SU-DHL-6 (cell line): ENCODE data around the gene DIPK1A.

Experiments
- H2AFZ ChIP-seq: fragments of 200-600 bp; sonication (generic); 2 replicates; pipeline ENCODE4 v1.6.1; 2014; ENCODE audit warnings: low read depth, mild to moderate bottlenecking, moderate library complexity, mixed read lengths, antibody characterized with exemption, low read length; ENCODE audit not compliant: severe bottlenecking
- H3F3A ChIP-seq: fragments of 200-600 bp; shearing (Covaris generic); 2 replicates; pipeline ENCODE4 v1.6.0; 2016; ENCODE audit warnings: antibody characterized with exemption, mild to moderate bottlenecking; ENCODE audit not compliant: insufficient read depth
- H3K27ac ChIP-seq: fragments of 200-600 bp; sonication (generic); 2 replicates; pipeline ENCODE4 v1.5.1; 2016; ENCODE audit warnings: low read depth, mild to moderate bottlenecking, low read length, moderate library complexity, mixed read lengths
- H3K27me3 ChIP-seq: fragments of 200-600 bp; sonication (generic), shearing (Covaris generic); 2 replicates; pipeline ENCODE4 v1.6.0; 2014; ENCODE audit warnings: mild to moderate bottlenecking, low read length
- H3K36me3 ChIP-seq: fragments of 200-600 bp; sonication (generic); 2 replicates; pipeline ENCODE4 v1.6.1; 2014; ENCODE audit warnings: mild to moderate bottlenecking, low read length, mixed read lengths
- H3K4me2 ChIP-seq: fragments of 300-600, 200-600 bp; shearing (Covaris generic), sonication (generic); 2 replicates; pipeline ENCODE4 v1.6.0; 2014; ENCODE audit warnings: low read length, low read depth, mild to moderate bottlenecking; ENCODE audit not compliant: poor library complexity, severe bottlenecking
- H3K4me3 ChIP-seq: fragments of 200-600 bp; sonication (generic); 2 replicates; pipeline ENCODE4 v1.5.1; 2014; ENCODE audit warnings: antibody characterized with exemption, low read length, mild to moderate bottlenecking, mixed read lengths; ENCODE audit not compliant: insufficient read depth, poor library complexity, severe bottlenecking
- H3K79me2 ChIP-seq: fragments of 200-600 bp; sonication (generic); 2 replicates; pipeline ENCODE4 v1.6.1; 2014; ENCODE audit warnings: mild to moderate bottlenecking, low read length, moderate library complexity; ENCODE audit not compliant: insufficient read depth
- H3K9ac ChIP-seq: fragments of 200-600 bp; sonication (generic); 2 replicates; pipeline ENCODE4 v1.7.0; 2014; ENCODE audit warnings: mild to moderate bottlenecking, low read length
- H3K9me2 ChIP-seq: fragments of 200-600 bp; sonication (generic); replicated peaks from 2 replicates; pipeline ENCODE4 v1.6.1; 2014; ENCODE audit warnings: low read length; ENCODE audit not compliant: insufficient read depth
- H3K9me3 ChIP-seq: fragments of 200-600 bp; sonication (generic); 2 replicates; pipeline ENCODE4 v1.6.1; 2014; ENCODE audit warnings: low read length, mixed read lengths; ENCODE audit not compliant: insufficient read depth
- H4K20me1 ChIP-seq: fragments of 200-600 bp; sonication (generic); 2 replicates; pipeline ENCODE4 v1.6.1; 2014; ENCODE audit warnings: low read depth, mild to moderate bottlenecking, antibody characterized with exemption, low read length, moderate library complexity, mixed read lengths
- EZH2phosphoT487 ChIP-seq: fragments of 200-600 bp; sonication (generic), shearing (Covaris generic); conservative IDR thresholded peaks from 2 replicates; pipeline ENCODE4 v1.6.1; 2018; ENCODE audit warnings: mild to moderate bottlenecking, antibody characterized with exemption, low read length, moderate library complexity, mixed read lengths
- TF ChIP-seq, protein P1 (sequence below): fragments of 200-600 bp; sonication (generic); IDR thresholded peaks from one replicate; pipeline ENCODE4 v1.5.1; 2017; ENCODE audit warnings: antibody characterized with exemption, mild to moderate bottlenecking, low read length, moderate library complexity; ENCODE audit not compliant: insufficient read depth, poor library complexity, severe bottlenecking

The DIPK1A gene

GRCh38 chr1:92859400-92860039 lies 101.7 kb downstream of the DIPK1A start:
- Histone ChIP-seq H3K27ac (peak overlapping the region; percentile 27), H3K79me2 (peaks cover 41% of the 10 kb centered on the region), H3K36me3 (0 out of 2 replicates have a peak, but pooled peaks cover 12% of the 10 kb centered on the region), H3K27me3 (no peaks in the 10 kb centered on the region), H3K9me2 (no peaks in the 10 kb centered on the region), H3K4me2 (no peak overlapping the region), H3F3A (peaks cover 20% of the 10 kb centered on the region), H3K9ac (no peak overlapping the region), H2AFZ (no peak overlapping the region), H3K4me3 (no peak overlapping the region), H3K9me3 (no peaks in the 10 kb centered on the region), H4K20me1 (no peaks in the 10 kb centered on the region; the same call in 1 of the 2 replicates)
- no peak for TF ChIP-seq EZH2phosphoT487
- TF ChIP-seq, protein P1, sequence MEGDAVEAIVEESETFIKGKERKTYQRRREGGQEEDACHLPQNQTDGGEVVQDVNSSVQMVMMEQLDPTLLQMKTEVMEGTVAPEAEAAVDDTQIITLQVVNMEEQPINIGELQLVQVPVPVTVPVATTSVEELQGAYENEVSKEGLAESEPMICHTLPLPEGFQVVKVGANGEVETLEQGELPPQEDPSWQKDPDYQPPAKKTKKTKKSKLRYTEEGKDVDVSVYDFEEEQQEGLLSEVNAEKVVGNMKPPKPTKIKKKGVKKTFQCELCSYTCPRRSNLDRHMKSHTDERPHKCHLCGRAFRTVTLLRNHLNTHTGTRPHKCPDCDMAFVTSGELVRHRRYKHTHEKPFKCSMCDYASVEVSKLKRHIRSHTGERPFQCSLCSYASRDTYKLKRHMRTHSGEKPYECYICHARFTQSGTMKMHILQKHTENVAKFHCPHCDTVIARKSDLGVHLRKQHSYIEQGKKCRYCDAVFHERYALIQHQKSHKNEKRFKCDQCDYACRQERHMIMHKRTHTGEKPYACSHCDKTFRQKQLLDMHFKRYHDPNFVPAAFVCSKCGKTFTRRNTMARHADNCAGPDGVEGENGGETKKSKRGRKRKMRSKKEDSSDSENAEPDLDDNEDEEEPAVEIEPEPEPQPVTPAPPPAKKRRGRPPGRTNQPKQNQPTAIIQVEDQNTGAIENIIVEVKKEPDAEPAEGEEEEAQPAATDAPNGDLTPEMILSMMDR = no peak

DNA sequence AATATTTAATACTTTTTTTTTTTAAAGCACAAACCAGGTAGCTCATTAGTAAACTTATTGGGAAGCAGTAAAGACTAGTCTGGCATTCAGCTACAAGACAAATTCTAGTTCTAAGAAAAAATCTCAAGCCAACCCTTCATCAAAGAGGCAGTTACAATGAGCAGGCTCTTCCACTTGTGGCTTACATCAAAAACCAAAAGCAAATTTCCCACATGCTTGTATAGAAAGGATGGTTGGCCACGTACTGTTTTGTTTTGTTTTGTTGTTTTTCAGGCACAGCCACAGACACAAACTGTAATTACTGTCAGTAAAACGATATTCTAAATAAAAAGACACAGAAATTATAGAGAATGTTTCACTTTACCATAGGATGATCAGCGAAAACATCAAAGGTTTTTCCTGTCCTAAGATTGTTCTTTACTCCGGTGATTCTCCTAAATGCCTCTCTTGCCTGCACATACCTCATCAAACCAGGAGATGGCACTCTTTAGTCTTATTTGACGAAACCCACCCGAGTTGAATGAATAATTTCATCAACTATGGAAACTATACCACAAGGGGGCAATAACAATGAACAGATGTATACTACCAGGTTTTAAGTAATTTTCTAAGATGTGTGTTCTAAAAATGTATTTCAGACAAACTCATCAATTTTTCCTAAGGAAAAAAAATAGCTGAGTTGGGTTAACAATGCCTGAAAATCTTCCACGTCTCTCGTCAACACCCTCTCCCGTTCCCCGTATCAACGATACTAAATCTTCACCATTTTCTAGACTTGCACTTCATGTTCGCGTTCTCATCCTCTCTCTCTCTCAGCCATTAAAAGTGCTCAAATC lies 102.5 kb downstream of the DIPK1A start:
- Histone ChIP-seq H3K36me3 (0 out of 2 replicates have a peak, but pooled peaks cover 12% of the 10 kb centered on the region), H3K27me3 (no peaks in the 10 kb centered on the region), H4K20me1 (no peaks in the 10 kb centered on the region; the same call in 1 of the 2 replicates), H3F3A (peaks cover 20% of the 10 kb centered on the region), H3K4me3 (no peak overlapping the region), H3K9ac (no peak overlapping the region), H3K27ac (peak overlapping the region; percentile 27; the same call in 1 of the 2 replicates), H3K9me3 (no peaks in the 10 kb centered on the region), H3K9me2 (no peaks in the 10 kb centered on the region), H3K4me2 (peak overlapping the region; percentile 27), H3K79me2 (peaks cover 49% of the 10 kb centered on the region), H2AFZ (no peak overlapping the region)
- TF ChIP-seq, protein P1 = peak; percentile 98
- no peak for TF ChIP-seq EZH2phosphoT487

DNA sequence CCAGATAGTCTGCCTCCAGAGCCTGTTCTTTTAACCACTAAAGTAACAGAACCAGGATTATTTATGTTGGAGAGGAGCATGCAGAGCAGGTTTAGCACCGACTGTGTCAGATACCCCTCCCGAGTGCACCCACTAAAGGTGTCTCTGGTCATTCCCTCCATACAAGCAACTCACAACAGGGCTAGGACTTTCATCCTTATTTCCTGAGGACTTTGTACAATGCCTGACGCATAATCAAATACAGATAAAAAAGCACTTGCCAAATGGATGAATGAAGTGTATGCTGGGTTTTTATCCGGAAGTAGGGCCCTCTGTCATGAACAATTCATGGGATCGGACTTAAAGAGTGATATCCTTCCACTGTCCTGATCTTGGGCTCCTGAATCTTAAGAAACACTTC lies 103.4 kb downstream of the DIPK1A start:
- Histone ChIP-seq H3K9me3 (no peaks in the 10 kb centered on the region), H3K4me3 (no peak overlapping the region), H2AFZ (no peak overlapping the region), H3K27me3 (no peaks in the 10 kb centered on the region), H3K9me2 (no peaks in the 10 kb centered on the region), H4K20me1 (no peaks in the 10 kb centered on the region; the same call in 1 of the 2 replicates), H3K27ac (no peak overlapping the region), H3K79me2 (peaks cover 48% of the 10 kb centered on the region), H3K4me2 (no peak overlapping the region), H3K9ac (no peak overlapping the region), H3F3A (peaks cover 20% of the 10 kb centered on the region), H3K36me3 (0 out of 2 replicates have a peak, but pooled peaks cover 12% of the 10 kb centered on the region)
- TF ChIP-seq, protein P1 = no peak
- TF ChIP-seq EZH2phosphoT487 = no peak
